Adipocyte (in vitro differentiated cells): Measurements from ENCODE around the gene PLXNA4.

ENCODE experiments used
- DNase-seq: peaks from one replicate; pipeline ENCODE4 v3.0.0-alpha.2; 2015; ENCODE audit warnings: low read depth
- H3K27me3 ChIP-seq: replicated peaks from 2 replicates; pipeline ENCODE4 v1.7.0; 2013; ENCODE audit warnings: mild to moderate bottlenecking, low read length, moderate library complexity; ENCODE audit not compliant: control insufficient read depth, insufficient read depth
- H3K36me3 ChIP-seq: 2 replicates; pipeline ENCODE4 v1.7.0; 2013; ENCODE audit warnings: low read length, mild to moderate bottlenecking, moderate library complexity; ENCODE audit not compliant: control insufficient read depth, insufficient read depth, severe bottlenecking
- H3K4me1 ChIP-seq: 2 replicates; pipeline ENCODE4 v1.7.0; 2013; ENCODE audit warnings: mild to moderate bottlenecking, low read length, moderate library complexity; ENCODE audit not compliant: control insufficient read depth, insufficient read depth
- H3K4me3 ChIP-seq: 2 replicates; pipeline ENCODE4 v1.7.0; 2013; ENCODE audit warnings: mild to moderate bottlenecking, low read length, moderate library complexity
- H3K9ac ChIP-seq: 2 replicates; pipeline ENCODE4 v1.7.0; 2013; ENCODE audit warnings: mild to moderate bottlenecking, low read length, moderate library complexity
- H3K9me3 ChIP-seq: 2 replicates; pipeline ENCODE4 v1.7.0; 2013; ENCODE audit warnings: mild to moderate bottlenecking, low read length, moderate library complexity; ENCODE audit not compliant: control insufficient read depth

Gene PLXNA4

GRCh38 chr7:132422502-132423111 is 153.7 kb downstream of the PLXNA4 start:
- peaks cover 10% of the 10 kb centered on the region for H3K9me3 ChIP-seq
- DNase-seq = no peak
- no peaks in the 10 kb centered on the region for H3K27me3 ChIP-seq
- H3K4me3 ChIP-seq = peak overlapping the region; percentile 45
- no peaks in the 10 kb centered on the region for H3K36me3 ChIP-seq
- H3K4me1 ChIP-seq = peaks cover 90% of the 10 kb centered on the region
- H3K9ac ChIP-seq = peak overlapping the region; percentile 36

- H3K9me3 ChIP-seq = peaks cover 10% of the 10 kb centered on the region
- H3K4me3 ChIP-seq = peak overlapping the region; percentile 41
- no peak for DNase-seq
Measured at GRCh38 chr7:132420527-132420926, 155.7 kb downstream of the PLXNA4 start.

GRCh38 chr7:132419542-132419941 is 156.7 kb downstream of the PLXNA4 start:
- H3K9ac ChIP-seq = peak overlapping the region; percentile 54
- no peaks in the 10 kb centered on the region for H3K27me3 ChIP-seq
- peak overlapping the region; percentile 41 for H3K4me3 ChIP-seq
- H3K36me3 ChIP-seq = no peaks in the 10 kb centered on the region
- DNase-seq = no peak
- peaks cover 10% of the 10 kb centered on the region for H3K9me3 ChIP-seq
- H3K4me1 ChIP-seq = peaks cover 76% of the 10 kb centered on the region

More at GRCh38 chr7:132420527-132420926, 155.7 kb downstream of the PLXNA4 start:
- Histone ChIP-seq H3K9ac (no peak overlapping the region), H3K4me1 (peaks cover 78% of the 10 kb centered on the region), H3K36me3 (no peaks in the 10 kb centered on the region), H3K27me3 (no peaks in the 10 kb centered on the region)

GRCh38 chr7:132418840-132419239 is 157.4 kb downstream of the PLXNA4 start:
- DNase-seq = no peak
- no peak overlapping the region for H3K4me3 ChIP-seq
- H3K36me3 ChIP-seq = no peaks in the 10 kb centered on the region
- peaks cover 74% of the 10 kb centered on the region for H3K4me1 ChIP-seq
- peaks cover 10% of the 10 kb centered on the region for H3K9me3 ChIP-seq
- peak overlapping the region; percentile 54 for H3K9ac ChIP-seq
- H3K27me3 ChIP-seq = no peaks in the 10 kb centered on the region

GRCh38 chr7:132417103-132417906 is 159.0 kb downstream of the PLXNA4 start:
- H3K27me3 ChIP-seq = no peaks in the 10 kb centered on the region
- H3K4me3 ChIP-seq = no peak overlapping the region
- peaks cover 10% of the 10 kb centered on the region for H3K9me3 ChIP-seq
- H3K9ac ChIP-seq = no peak overlapping the region
- H3K4me1 ChIP-seq = peaks cover 59% of the 10 kb centered on the region
- no peaks in the 10 kb centered on the region for H3K36me3 ChIP-seq
- no peak for DNase-seq

GRCh38 chr7:132416395-132416794 is 159.9 kb downstream of the PLXNA4 start:
- no peaks in the 10 kb centered on the region for H3K27me3 ChIP-seq
- DNase-seq = no peak
- H3K9ac ChIP-seq = no peak overlapping the region
- peaks cover 50% of the 10 kb centered on the region for H3K4me1 ChIP-seq
- peaks cover 10% of the 10 kb centered on the region for H3K9me3 ChIP-seq
- H3K36me3 ChIP-seq = no peaks in the 10 kb centered on the region
- no peak overlapping the region for H3K4me3 ChIP-seq

GRCh38 chr7:132415259-132415658 is 161.0 kb downstream of the PLXNA4 start:
- Histone ChIP-seq H3K27me3 (no peaks in the 10 kb centered on the region), H3K9me3 (peaks cover 2% of the 10 kb centered on the region), H3K9ac (no peak overlapping the region), H3K4me1 (peaks cover 50% of the 10 kb centered on the region), H3K36me3 (no peaks in the 10 kb centered on the region), H3K4me3 (no peak overlapping the region)
- no peak for DNase-seq

- Histone ChIP-seq H3K9me3 (no peaks in the 10 kb centered on the region), H3K27me3 (no peaks in the 10 kb centered on the region), H3K4me3 (no peak overlapping the region), H3K4me1 (peaks cover 50% of the 10 kb centered on the region), H3K36me3 (no peaks in the 10 kb centered on the region), H3K9ac (no peak overlapping the region)
- DNase-seq = no peak
Measured at GRCh38 chr7:132414857-132415256, 161.4 kb downstream of the PLXNA4 start.

GRCh38 chr7:132412435-132412834 is 163.8 kb downstream of the PLXNA4 start:
- Histone ChIP-seq H3K4me1 (peaks cover 43% of the 10 kb centered on the region), H3K4me3 (no peak overlapping the region), H3K9me3 (no peaks in the 10 kb centered on the region), H3K36me3 (no peaks in the 10 kb centered on the region), H3K9ac (no peak overlapping the region), H3K27me3 (no peaks in the 10 kb centered on the region)
- no peak for DNase-seq

GRCh38 chr7:132410861-132411541 is 165.3 kb downstream of the PLXNA4 start:
- Histone ChIP-seq H3K4me1 (peaks cover 52% of the 10 kb centered on the region), H3K4me3 (no peak overlapping the region), H3K36me3 (no peaks in the 10 kb centered on the region), H3K9ac (no peak overlapping the region), H3K9me3 (no peaks in the 10 kb centered on the region), H3K27me3 (no peaks in the 10 kb centered on the region)
- no peak for DNase-seq

GRCh38 chr7:132410385-132410784 is 165.9 kb downstream of the PLXNA4 start:
- DNase-seq = no peak
- H3K36me3 ChIP-seq = no peaks in the 10 kb centered on the region

More at GRCh38 chr7:132410385-132410784, 165.9 kb downstream of the PLXNA4 start:
- H3K4me3 ChIP-seq = no peak overlapping the region
- H3K9ac ChIP-seq = peak overlapping the region; percentile 45
- H3K4me1 ChIP-seq = peaks cover 56% of the 10 kb centered on the region
- no peaks in the 10 kb centered on the region for H3K9me3 ChIP-seq
- no peaks in the 10 kb centered on the region for H3K27me3 ChIP-seq
